NOMO-1 (cell line): ENCODE results near the gene TMEM151A.
"Not testable (repeated sequence)": the region's sequence is repeated elsewhere in the genome, so short reads cannot be mapped to it uniquely, and the experiment has no call there.

Source experiments
- DNase-seq, 2 experiments: peaks; one replicate each; lab custom pipeline; 2025; ENCODE audit not compliant: unreplicated experiment in 2 of 2; lab: John Stamatoyannopoulos, UW

TMEM151A gene

DNA sequence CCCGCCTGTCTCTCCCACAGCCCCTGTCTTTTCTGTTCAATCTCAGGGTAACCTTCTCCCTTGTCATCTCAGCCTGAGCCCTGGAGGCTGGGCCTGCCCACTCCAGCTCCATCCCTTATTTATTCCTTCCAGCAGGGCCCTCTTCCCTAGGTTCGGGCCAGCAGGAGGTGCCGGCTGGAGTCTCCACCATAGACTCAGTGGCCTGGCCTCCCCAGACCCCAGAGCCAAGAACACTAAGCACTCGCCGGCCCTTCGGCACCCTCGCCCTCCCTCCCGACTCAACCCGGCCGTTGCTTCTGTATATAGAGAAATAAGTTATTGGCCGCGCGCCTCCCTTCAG lies 24.7 kb upstream of the TMEM151A start:
- no peak for DNase-seq

DNA sequence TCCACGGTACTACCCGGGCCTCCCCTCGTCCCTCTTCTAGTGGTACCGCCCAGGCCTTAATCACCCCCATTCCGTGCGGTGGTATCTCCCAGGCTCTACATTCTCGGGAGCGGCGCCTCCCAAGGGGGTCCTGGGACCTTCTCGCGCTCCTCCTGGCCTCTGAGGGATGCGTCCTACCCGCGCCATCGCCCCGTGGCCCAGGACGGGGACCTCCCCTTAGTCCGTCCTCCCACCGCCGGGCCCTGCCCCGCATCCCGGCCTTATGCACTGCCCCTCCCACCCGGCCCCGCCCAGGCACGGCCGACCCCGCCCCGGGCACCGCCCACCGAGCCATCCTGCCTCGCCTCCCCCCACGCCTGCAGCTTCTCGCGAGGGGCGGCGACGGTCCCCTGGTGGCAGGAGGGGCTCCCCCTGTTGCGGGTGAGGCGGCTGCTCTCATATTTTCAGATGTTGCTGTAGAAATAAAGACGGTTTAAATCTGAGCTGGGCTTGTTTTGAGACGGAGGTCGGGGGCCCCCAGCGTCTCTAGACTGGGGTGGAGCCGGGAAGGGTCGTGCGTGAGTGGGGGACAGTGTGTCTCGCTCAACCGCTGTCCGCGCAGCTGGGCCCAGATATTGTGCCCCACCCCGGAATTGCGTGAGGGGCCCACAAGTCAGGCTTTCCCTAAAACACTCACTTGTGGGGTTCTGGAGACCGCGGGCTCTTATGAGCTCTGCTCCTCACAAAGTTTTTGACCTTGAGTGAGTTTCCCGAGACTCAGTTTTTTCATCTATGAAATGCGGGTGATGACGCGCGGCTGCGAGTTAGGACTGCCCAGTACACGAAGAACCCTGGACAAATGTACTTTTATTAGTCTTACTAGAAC lies 24.1 kb upstream of the TMEM151A start:
- DNase-seq, result peak; percentile 68

DNA sequence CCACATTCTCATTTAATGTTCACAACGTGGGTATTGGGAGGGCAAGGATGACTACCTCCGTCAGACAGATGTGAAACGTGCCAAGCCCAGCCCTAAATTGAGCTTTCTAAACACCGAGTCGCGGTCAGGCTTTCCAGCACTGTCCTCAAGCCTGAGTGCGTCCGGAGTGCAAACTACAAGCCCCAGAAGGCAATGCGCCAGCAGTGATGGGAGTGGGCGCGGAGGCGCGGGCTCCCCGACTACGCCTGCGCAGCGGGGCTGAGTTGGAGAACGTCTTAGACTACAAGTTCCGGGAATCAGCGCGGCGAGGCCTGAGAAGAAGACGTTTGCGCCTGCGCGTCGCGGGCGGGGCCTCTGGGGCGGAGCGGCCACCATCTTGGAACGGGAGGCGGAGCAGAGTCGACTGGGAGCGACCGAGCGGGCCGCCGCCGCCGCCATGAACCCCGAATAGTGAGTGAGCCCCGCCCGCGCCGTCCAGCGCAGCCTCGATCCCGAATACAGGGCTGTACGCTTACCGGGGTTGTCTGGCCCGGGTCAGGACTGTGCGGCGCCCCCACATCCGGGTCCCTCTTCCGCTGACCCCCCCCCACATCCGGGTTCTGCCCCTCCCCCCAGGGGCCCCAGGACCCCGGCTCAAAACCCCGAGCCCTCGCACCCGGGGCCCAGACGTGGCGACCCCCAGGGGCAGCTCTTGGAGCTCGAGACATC lies 23.3 kb upstream of the TMEM151A start, which contains the start of gene RAB1B:
Gene RAB1B (plus strand): TSS at position 396 of the 708 bp plus-strand sequence. CDS start 41 bp downstream, at position 437.
- peak; percentile 98 to 99 for DNase-seq

DNA sequence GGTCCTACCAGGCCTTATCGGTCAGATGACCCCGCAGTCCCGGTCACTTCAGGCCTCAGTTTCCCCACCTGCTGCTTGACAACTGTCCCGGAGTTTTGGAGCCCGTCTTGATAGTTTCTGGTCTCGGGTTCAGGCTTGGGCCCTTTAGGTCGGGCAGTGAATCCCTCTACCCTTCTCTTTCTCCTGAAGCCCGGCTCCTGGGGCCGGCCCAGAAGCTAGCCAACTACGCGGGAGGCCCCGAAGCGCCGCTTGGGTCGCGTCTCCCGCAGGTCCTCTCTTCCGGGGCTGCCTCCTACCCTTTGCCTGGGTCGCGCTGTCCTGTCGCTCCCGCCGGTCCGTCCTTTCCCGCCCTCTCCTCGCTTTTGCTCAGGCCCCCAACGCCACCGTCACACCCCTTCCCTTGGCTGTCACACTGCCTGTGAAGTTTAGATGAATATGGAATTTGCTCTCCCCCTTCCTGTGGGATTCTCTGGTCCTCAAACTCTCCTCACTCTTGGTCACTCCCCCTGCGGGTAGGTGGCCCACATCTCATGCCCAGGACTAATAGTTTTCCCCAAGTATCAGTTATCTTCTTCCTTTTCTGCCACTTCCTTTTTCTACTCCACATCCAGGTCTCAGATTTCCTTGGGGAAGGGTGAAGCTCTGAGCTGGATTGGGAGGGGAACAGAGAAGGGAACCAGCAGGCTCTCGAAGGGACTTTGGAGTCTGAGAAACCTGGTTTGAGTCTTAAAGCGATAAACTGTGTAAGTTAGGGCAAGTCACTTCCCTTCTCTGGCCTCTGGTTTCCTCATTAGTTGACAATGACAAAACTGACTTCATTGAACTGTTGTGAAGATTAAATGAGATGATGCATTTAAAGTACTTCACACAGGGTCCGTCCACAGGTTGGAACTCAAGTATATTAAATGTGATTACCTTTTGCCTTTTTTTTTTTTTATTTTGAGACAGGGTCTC lies 22.5 kb upstream of the TMEM151A start:
- DNase-seq, result peak; percentile 49 to 74

DNA sequence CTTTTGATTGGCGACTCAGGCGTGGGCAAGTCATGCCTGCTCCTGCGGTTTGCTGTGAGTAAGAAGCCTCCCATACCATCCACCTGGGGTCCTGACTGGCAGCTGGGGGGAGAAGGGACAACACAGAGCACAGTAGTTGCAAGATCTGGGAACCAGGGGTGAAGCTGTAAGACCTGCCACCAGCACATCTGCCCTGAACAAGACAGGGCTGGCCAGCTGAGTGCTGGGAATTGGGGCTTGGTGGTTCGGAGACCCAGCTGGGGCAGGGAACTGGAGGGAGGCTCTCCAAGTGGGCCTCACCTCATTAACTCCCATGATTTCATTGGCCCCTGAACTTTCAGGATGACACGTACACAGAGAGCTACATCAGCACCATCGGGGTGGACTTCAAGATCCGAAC lies 19.9 kb upstream of the TMEM151A start:
- DNase-seq, result no peak

DNA sequence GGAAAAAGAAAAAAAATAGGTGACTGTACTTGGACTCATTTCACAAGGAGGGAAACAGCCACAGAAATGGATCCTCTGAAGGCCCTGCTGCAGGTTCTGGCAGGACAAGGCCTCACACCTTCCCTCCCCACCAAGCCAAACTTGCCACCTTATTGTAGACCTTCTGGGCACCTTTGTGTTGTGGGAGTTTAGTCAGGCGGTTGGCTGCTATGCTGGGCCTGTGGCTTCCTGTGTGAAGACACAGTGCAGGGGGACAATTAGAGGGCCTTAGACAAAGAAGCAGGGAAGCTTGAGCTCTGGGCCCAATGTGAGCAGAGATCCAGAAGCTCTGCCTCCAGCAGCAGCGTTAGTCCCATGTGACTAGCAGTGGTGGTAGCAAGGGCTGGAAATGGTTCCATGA lies 19.1 kb upstream of the TMEM151A start:
- DNase-seq, result no peak

DNA sequence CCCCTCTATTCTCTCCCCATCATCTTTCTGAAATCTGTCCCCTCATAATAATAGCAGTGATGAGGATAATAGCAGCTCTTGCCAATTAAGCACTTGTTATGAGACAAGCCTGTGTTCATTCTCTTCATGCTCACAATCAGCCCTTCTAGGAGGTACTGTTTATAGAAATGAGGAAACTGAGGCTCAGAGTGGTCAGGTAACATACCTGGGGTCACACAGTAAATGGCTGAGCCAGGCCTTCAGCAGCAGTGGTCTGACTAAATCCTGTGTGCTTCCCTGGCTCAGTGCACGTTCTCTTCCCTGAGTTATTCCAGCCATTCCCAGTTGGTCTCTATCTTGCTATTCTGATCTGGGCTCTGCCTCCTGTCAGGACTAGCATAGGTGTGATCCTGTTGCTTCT lies 17.5 kb upstream of the TMEM151A start:
- DNase-seq, result no peak

DNA sequence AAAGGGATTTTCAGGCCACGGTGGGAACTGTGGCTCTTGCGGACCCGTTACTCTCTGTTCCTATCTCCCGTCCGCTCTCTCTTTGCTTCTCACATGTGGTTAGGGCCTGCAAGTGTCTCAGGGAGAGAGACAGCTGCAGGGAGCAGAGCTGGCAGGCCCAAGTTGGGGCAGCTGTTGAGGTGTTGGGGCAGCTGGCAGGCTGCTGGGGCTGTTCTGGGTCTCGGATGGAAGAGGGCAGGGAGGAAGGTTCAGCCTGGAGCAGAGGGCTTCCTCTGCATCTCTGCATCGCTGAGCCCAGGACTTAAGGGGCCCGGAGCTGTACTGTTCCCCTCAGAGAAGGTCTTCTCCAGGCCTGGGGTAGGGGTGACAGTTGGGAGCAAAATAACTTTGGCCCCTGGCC lies 16.3 kb upstream of the TMEM151A start:
- DNase-seq, result no peak

DNA sequence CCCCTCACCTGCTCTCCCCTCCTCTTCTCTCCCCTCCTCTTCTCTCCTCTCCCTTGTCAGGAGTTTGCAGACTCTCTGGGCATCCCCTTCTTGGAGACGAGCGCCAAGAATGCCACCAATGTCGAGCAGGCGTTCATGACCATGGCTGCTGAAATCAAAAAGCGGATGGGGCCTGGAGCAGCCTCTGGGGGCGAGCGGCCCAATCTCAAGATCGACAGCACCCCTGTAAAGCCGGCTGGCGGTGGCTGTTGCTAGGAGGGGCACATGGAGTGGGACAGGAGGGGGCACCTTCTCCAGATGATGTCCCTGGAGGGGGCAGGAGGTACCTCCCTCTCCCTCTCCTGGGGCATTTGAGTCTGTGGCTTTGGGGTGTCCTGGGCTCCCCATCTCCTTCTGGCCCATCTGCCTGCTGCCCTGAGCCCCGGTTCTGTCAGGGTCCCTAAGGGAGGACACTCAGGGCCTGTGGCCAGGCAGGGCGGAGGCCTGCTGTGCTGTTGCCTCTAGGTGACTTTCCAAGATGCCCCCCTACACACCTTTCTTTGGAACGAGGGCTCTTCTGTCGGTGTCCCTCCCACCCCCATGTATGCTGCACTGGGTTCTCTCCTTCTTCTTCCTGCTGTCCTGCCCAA lies 15.6 kb upstream of the TMEM151A start:
- no peak for DNase-seq

DNA sequence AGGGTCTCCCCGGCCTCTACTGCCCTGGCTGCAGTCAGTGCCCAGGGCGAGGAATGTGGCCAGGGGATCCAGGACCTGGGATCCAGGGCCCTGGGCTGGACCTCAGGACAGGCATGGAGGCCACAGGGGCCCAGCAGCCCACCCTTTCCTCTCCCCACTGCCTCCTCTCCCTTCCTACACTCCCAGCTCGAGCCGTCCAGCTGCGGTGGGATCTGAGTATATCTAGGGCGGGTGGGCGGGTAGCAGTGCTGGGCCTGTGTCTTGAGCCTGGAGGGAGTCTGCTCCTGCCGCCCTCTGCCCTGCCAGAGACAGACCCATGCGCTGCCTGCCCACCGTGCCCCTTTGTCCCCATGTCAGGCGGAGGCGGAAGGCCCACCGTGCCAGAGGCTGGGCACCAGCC lies 15.1 kb upstream of the TMEM151A start:
- not testable (repeated sequence) for DNase-seq

DNA sequence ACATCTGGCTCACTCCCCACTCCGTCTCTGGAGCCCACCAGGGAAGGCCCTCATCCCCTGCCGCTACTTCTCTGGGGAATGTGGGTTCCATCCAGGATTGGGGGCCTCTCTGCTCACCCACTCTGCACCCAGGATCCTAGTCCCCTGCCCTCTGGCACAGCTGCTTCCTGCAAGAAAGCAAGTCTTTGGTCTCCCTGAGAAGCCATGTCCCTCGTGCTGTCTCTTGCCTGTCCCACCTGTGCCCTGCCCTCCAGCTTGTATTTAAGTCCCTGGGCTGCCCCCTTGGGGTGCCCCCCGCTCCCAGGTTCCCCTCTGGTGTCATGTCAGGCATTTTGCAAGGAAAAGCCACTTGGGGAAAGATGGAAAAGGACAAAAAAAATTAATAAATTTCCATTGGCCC lies 14.6 kb upstream of the TMEM151A start:
- not testable (repeated sequence) for DNase-seq

DNA sequence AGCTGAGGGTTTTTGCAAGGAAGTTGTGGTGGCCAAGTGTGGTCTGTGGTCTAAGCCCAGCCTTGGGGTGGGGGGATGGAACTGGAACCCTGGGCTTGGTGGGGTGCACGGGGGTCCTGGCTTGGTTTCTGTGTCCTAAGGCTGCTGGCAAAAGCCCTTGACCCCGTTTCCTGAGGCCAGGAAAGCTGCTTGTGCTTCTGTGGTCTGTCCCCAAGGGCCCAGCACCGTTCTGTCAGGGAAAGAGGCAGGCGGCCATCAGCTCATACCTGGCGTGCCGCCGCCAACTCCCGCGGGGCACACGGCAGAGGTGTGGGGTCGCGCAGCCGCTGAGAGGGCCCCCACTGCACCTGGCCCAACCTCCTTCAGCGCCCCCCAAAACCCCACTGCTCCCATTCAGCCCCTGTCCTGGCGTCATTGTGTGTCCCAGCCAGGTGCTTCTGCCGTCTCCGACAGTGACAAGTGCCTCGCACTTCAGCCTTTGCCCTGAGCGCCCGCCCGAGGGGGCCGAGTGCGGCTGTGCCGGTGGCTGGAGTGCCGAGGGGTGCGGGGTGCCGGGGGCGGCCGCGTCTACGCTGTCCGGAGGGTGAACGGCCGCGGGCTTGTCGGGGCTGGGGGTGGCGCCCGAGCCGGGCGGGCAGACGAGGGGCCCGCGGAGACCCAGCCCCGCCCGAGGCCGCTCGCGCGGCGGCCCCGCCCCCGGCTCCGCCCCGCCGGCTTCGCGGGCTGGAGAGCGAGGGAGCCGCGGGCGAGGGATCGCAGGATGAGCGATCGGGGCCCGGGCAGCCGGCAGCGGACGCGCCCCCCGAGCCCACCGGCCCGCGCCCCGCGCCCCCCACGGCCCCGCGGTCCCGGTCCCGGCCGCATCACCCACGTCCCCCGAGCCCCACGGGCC lies 14.0 kb upstream of the TMEM151A start, which contains the start of gene CNIH2:
Gene CNIH2 (plus strand): TSS at position 705 of the 892 bp plus-strand sequence. CDS start 282 bp downstream, outside the sequence.
- no peak for DNase-seq

DNA sequence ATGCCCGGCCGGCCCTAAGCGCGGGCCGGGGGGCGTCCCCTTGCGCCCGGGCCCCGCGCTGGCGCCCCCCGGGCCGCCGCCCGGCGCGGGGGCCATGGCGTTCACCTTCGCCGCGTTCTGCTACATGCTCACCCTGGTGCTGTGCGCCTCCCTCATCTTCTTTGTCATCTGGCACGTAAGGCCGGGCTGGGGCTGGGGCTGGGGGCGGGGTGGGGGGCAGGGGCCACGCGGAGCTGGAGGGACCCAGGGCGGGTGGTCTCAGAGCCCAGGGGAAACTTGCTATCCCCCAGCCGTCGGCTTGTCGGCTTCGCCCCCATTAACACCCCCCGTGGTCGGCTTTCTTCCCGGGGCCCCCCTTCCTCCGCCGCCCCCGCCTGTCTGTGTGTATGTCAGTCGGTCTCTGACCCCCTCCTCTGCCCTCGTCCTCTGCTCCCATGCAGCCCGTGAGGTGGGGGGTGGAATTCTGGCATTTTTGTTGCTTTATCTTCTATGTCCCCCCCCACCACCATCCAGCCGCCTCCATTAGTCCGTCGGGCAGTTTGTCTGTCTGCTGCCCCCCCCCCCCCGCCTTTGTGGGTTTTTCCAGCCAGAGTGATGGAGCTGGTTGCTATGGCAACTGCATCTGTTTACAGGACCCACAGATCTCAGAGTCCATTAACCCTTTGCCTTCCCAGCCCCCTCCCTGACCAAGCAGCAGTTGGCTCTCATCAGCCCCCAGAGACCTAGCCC lies 13.2 kb upstream of the TMEM151A start:
- no peak for DNase-seq

DNA sequence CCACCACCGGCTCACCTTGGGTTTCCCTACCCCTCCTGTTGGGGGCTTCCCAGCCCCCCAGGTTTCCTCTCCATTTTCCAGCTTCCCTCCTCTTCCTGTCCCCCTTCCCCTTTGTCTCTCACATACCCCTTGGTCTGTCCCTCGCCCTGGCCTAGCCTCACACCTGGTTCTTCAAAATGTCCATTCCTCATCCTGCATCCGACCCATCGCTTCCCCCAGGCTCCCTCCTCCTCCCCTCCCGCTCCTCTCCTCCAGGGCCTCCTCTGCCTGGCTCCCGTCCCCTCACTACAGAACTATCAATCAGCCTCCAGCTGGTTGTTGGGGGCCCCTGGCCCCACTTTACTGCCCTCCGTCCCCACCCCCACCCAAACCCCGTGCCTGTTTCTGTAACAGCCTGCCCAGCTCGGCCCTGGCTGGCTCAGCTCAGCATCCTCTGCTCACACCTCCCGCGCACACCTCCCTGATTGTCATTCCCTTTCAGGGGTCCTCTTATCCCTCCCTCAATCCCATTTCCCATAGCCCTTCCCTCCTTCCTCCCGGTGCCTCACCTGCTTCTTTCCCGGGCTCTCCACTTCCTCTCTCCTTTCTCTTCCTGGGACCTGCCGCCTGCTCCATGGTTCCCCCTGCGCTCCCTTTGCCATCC lies 12.5 kb upstream of the TMEM151A start:
- DNase-seq, result no peak

DNA sequence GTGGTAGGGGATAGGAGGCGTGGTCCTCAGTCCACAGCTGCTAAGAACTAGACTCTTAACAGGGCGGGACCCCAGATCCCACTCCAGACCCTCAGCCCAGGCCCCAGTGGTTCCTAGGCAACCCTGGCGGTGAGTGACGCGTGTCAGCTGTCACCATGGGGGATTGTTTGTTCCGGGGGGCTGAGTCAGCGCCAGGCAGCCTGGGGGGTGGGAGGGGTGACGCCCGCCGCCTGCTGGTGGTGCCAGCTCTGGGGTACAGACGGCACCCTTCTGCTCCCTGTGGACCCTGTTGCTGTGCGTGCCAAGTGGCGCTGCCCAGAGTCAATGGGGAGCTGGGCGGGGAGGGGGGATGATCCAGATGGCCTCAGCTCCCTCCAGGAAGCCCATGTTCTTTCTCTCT lies 11.3 kb upstream of the TMEM151A start:
- DNase-seq, result no peak

DNA sequence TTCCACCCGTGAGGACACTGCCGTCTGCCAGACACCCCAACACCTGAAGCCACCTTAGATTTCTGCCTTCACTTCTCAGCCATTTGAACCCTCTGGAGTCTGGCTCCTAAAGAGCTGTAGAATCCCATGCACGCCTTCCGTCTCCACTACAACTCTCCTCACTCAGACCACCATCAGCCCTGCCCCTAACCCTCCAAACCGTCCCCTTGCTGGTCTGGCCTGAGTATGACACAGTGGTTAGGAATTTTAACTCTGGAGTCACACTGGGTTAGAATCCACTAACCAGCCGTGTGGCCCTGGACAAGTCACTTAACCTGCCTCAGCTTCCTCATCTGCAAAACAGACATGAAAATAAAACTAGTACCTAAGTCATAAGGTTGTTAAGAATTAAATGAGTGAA lies 10.7 kb upstream of the TMEM151A start:
- DNase-seq, result no peak

DNA sequence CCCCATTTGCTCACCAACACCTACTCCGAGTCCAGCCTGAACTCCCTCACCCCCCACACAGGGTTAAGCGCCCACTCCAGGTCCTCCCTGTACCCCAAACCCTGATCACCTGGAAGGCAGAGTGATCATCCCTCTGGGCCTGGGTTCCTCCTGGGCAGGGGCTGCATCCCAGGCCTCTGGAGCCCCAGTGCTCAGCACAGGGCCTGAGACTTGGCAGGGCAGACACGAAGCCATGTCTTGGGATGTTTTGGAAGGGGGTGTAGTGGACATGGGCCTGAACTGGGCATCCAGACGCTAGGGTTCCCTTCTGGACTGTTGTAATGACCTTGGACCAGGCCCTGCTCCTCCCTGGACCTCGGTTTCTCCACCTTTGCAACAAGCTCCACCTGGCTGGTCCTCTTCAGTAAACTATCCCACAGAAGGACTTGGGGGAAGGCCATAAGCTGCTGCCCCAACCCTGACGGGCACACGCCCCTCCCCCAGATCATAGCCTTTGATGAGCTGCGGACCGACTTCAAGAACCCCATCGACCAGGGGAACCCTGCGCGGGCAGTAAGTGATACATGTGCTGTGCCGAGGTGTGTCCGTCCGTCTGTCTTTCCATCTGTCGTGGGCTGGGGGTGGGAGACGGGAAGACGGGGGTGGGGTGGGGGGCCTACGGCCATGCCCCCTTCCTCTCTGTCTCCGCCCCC lies 9.8 kb upstream of the TMEM151A start:
- no peak for DNase-seq
